Suppressor macrophage treated with lipopolysaccharide for 4 hours (primary cell): ENCODE measurements around the gene KSR1.
A peak's percentile ranks its signal among the peaks of the same experiment; 100 is the strongest.
"Not testable (repeated sequence)": the region's sequence is repeated elsewhere in the genome, so short reads cannot be mapped to it uniquely, and the experiment has no call there.

Experiments used
- DNase-seq: peaks from one replicate; pipeline ENCODE4 v3.0.0-alpha.2; 2020

KSR1 gene

GRCh38 chr17:27455914-27456680 lies at the start of gene KSR1:
KSR1 (plus strand) TSS chr17:27456448; CDS start chr17:27456644, 196 bp downstream.
- DNase-seq: peak; percentile 87

- DNase-seq: no peak
Measured at GRCh38 chr17:27407916-27408864, 48.1 kb upstream of the KSR1 start.

DNA sequence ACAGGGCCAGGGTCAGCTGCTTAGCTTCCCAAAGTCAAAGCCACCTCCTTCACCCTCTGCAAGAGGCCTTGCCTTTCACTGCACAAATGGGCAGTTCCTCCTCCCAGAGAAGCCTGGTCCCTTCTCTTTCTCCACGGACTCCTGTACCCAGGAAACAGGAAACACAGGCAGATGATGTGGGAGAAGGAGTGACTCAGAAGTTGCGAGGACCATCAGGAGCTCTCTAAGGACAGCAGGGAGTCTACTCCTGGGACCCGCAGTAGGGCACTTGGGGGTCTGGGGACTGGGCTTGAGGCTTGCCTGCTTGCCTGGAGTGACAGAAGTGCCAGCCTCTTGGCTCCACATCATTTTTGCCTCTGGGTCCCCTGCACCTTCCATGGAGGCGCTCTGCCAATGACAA lies 47.4 kb upstream of the KSR1 start:
- DNase-seq: peak; percentile 22

GRCh38 chr17:27412158-27412557 lies 44.1 kb upstream of the KSR1 start:
- not testable (repeated sequence) for DNase-seq

GRCh38 chr17:27413315-27413714 lies 42.9 kb upstream of the KSR1 start:
- peak; percentile 51 for DNase-seq

GRCh38 chr17:27413792-27414191 lies 42.5 kb upstream of the KSR1 start:
- DNase-seq: peak; percentile 70

DNA sequence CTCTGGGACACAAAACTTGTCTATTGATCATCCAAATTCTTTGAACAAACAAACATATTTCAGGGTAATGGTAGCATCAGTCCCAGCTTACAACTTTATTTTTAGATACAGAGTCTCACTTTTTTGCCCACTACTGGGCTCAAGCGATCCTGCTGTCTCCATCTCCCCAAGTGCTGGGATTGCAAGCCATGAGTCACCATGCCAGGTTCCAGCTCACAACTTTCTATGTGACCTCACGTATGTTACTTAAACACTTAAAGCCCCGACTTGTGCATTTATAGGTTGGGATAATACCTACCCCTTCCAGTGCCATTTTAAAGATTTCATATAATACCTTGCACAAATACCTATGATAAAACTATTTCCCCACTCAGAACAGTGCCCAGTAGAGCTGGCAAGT lies 42.0 kb upstream of the KSR1 start:
- peak; percentile 51 for DNase-seq

GRCh38 chr17:27414694-27415093 lies 41.6 kb upstream of the KSR1 start:
- no peak for DNase-seq

GRCh38 chr17:27415120-27415795 lies 41.0 kb upstream of the KSR1 start:
- DNase-seq: no peak

- DNase-seq: no peak
Measured at GRCh38 chr17:27417596-27418365, 38.5 kb upstream of the KSR1 start.

- DNase-seq: no peak
Measured at GRCh38 chr17:27418366-27418615, 38.0 kb upstream of the KSR1 start.

DNA sequence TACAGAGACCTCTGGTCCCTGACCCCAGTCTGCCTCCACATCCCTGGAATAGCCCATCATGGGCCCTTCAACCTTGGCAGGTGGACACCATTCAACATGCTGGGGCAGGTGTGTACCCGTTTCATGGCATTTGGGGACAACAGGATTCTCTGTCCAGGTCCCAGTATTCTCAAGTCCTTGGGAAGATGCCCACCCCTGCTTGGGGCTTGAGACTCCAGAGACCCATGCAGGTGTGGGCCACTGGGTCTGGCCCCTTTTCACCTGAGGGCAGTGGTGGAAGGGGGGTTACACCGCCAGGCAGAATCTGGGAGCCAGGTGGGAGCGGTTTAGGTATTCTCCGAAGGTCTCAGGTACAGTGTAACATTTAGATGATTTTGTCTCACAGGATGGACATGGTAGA lies 37.1 kb upstream of the KSR1 start:
- no peak for DNase-seq

DNA sequence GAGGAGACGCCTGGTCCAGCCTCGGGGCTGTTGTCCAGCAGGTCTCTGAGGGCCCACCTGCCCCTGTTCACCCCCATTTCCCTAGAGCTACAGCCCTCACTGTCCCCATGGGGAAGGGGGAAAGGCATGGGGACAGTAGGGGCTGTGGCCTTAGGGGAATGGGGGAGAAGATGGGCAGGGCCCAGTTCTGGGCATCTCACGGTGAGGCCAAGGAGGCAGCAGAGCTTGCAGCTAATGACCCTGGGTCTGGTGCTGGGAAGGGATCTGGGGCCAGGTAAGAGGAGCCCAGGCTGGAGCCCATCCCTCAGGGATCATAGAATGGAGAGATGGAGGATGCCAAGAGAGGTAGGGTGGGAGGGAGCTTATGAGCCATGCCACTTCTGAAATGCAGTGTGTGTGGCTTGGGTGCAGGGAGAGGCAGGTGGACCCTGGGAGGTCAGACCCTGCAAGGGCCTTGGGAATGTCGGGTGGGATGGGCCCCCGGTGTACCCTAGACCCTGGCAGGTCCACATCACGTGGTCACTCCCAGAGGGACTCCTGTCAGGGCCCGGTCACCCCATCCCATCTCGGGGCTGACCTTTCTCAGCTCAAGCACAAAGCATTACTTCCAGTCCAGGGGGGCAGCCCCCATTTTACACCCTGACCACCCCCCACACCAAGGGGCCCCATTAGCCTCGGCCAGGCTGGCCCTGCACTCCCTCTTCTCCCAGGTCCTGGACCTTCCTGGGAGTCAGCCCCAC lies 35.9 kb upstream of the KSR1 start:
- no peak for DNase-seq

DNA sequence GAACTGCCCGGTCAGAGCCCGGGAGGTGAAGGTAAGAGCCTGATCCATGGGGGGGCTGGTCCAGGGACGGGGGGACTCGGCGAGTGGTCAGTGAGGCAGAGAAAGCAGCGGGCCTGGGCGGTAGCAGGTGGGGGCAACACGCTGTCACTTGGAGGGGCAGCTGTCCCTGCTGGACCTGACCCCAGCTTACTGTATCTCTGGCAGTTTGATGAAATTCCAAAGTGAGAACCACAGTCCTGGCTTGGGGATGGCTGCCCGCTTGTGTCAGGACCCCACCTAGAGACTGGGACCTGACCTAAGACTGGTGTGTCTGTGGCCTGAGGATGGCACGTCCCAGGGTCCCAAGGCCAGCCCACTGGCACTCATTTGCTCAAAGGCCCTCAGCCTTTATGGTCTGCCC lies 35.1 kb upstream of the KSR1 start:
- no peak for DNase-seq

DNA sequence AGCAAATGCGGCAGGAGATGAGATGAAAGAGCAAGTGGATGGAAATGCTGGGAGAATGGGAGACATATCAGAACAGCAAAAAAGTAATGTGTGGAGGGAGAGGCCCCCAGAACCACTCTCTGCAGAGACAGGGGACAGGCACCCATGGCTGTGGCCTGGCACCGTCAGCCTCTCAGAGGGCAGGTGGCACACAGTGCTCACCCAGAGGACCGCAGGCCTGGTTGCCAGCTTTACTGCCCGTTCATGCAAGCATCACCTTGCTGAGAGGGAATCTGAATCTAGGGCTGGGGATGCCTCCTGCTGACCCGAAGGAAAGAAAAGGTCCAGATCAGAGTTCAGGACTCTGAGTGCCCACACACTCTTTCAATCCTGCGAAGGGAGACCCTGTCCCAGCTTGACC lies 34.6 kb upstream of the KSR1 start:
- DNase-seq: not testable (repeated sequence)

- DNase-seq: no peak
Measured at GRCh38 chr17:27422601-27423000, 33.6 kb upstream of the KSR1 start.

DNA sequence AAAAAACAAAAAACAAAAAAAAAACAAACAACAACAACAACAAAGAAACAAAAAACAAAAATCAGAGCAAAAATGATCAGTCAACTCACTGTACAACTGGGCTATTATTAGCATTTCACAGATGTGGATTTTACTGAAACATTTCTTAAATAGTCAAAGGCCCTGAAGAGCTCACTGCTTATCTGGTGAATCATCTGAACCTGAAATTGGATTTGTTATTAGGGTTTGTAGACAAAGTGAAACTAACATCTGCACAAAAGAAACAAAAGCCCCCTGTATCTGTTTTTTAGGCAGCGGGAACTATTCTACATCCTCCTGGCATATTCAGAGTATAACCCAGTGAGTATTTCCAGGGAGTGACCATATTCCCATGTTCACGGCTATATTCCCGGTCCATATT lies 32.6 kb upstream of the KSR1 start:
- no peak for DNase-seq

DNA sequence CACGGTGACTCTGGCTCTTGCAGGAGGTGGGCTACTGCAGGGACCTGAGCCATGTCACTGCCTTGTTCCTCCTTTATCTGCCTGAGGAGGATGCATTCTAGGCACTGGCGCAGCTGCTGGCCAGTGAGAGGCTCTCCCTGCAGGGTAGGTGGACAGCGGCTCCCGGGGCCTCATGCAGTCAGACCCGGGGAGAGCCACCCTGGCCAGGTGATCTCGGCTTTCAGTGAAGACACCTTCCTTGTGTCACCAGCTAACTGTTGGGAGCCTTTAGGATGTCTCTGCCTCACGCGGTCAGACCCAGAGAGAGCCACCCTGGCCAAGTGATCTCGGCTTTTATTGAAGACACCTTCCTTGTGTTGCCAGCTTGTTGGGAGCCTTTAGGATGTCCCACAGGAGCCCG lies 31.7 kb upstream of the KSR1 start:
- DNase-seq: no peak

- no peak for DNase-seq
Measured at GRCh38 chr17:27424941-27425340, 31.3 kb upstream of the KSR1 start.

GRCh38 chr17:27425571-27425970 lies 30.7 kb upstream of the KSR1 start:
- DNase-seq: not testable (repeated sequence)

GRCh38 chr17:27425991-27426390 lies 30.3 kb upstream of the KSR1 start:
- no peak for DNase-seq

GRCh38 chr17:27426471-27426870 lies 29.8 kb upstream of the KSR1 start:
- DNase-seq: not testable (repeated sequence)
